K562 (cell line): Measurements from ENCODE around the gene TMC6. TPM values are rescaled to one million over a fixed set of nuclear protein-coding genes. Genes with fewer than 3 reads are reported as not detected.

Experiments
- ADNP ChIP-seq: fragments of 200-800 bp; sonication (Bioruptor generic); IDR thresholded peaks from 2 replicates; pipeline ENCODE4 v1.6.1; 2016; ENCODE audit warnings: missing genetic modification characterization, missing compliant biosample characterization
- BCOR ChIP-seq: fragments of 450-650 bp; IDR thresholded peaks from 2 replicates; pipeline ENCODE4 v1.6.1; 2016
- CBX1 ChIP-seq: sonication (generic); IDR thresholded peaks from 2 replicates; pipeline ENCODE4 v1.6.1; 2016; ENCODE audit warnings: antibody characterized with exemption, low read depth, mild to moderate bottlenecking
- CHD4 ChIP-seq: fragments of 200-600 bp; sonication (generic); IDR thresholded peaks from 3 replicates; pipeline ENCODE4 v1.6.1; 2012; ENCODE audit warnings: low read depth, mild to moderate bottlenecking, mixed read lengths, low read length, inconsistent platforms; ENCODE audit not compliant: insufficient read depth, insufficient replicate concordance, poor library complexity, severe bottlenecking
- CTCF ChIP-seq, 3 experiments: IDR thresholded peaks in 2 of 3; conservative IDR thresholded peaks in 1 of 3; 2 replicates each; pipeline ENCODE4 v1.5.1; 2011 to 2012; ENCODE audit warnings: low read length in 3 of 3, mild to moderate bottlenecking in 3 of 3, control low read depth in 2 of 3, improper control_type of control experiment in 1 of 3, inconsistent platforms in 1 of 3, low read depth in 1 of 3, mixed read lengths in 1 of 3, moderate library complexity in 1 of 3; ENCODE audit not compliant: insufficient read depth in 2 of 3
- DEAF1 ChIP-seq: fragments of 450-650 bp; formaldehyde crosslinking; IDR thresholded peaks from 2 replicates; pipeline ENCODE4 v1.4.0; 2020; ENCODE audit warnings: mild to moderate bottlenecking, moderate library complexity
- HDAC1 ChIP-seq, 2 experiments: fragments of 450-650 bp; IDR thresholded peaks; 2 replicates each; pipeline ENCODE4 v1.6.1; 2016 to 2017; ENCODE audit warnings: inconsistent platforms in 1 of 2, mild to moderate bottlenecking in 1 of 2, moderate library complexity in 1 of 2
- HMG20B ChIP-seq: fragments of 250-450 bp; sonication (Bioruptor Pico); IDR thresholded peaks from 2 replicates; pipeline ENCODE4 v1.5.0; 2021; ENCODE audit warnings: mild to moderate bottlenecking
- KAT7 ChIP-seq: sonication (generic); formaldehyde crosslinking; IDR thresholded peaks from 2 replicates; pipeline ENCODE4 v1.8.0; 2022; ENCODE audit warnings: missing genetic modification reagents, mild to moderate bottlenecking, borderline replicate concordance
- KDM1A ChIP-seq, 2 experiments: fragments of 450-650 bp; IDR thresholded peaks; 2 replicates each; pipeline ENCODE4 v1.6.1; 2016; ENCODE audit warnings: mild to moderate bottlenecking in 2 of 2
- KLF1 ChIP-seq: fragments of 450-650 bp; IDR thresholded peaks from 2 replicates; pipeline ENCODE4 v1.6.1; 2016; ENCODE audit warnings: missing genetic modification characterization, missing compliant biosample characterization
- MAFG ChIP-seq: fragments of 450-650 bp; conservative IDR thresholded peaks from 2 replicates; pipeline ENCODE4 v1.6.1; 2016; ENCODE audit warnings: missing genetic modification characterization, missing compliant biosample characterization
- MBD2 ChIP-seq: sonication (generic); IDR thresholded peaks from 2 replicates; pipeline ENCODE4 v1.6.1; 2016; ENCODE audit warnings: low read depth, borderline replicate concordance
- MNT ChIP-seq, 2 experiments: fragments of 450-650 bp; conservative IDR thresholded peaks; 2 replicates each; pipeline ENCODE4 v1.6.1; 2017; ENCODE audit warnings: mild to moderate bottlenecking in 2 of 2, moderate library complexity in 2 of 2
- RBFOX2 ChIP-seq: fragments of 200-400 bp; formaldehyde crosslinking; IDR thresholded peaks from 2 replicates; pipeline ENCODE4 v1.6.1; 2017; ENCODE audit warnings: low read depth, mild to moderate bottlenecking, low read length, moderate library complexity
- RBM25 ChIP-seq: fragments of 200-400 bp; formaldehyde crosslinking; IDR thresholded peaks from 2 replicates; pipeline ENCODE4 v1.6.1; 2018; ENCODE audit warnings: low read length, low read depth, moderate library complexity; ENCODE audit not compliant: severe bottlenecking
- RCOR1 ChIP-seq, 2 experiments: IDR thresholded peaks; 2 replicates each; pipeline ENCODE4 v1.6.1; 2012; ENCODE audit warnings: low read depth in 2 of 2, low read length in 2 of 2, borderline replicate concordance in 1 of 2, improper control_type of control experiment in 1 of 2
- ZBTB33 ChIP-seq: sonication (generic); formaldehyde crosslinking; IDR thresholded peaks from 2 replicates; pipeline ENCODE4 v1.8.1; 2023; ENCODE audit warnings: mild to moderate bottlenecking, missing genetic modification reagents
- ZBTB7A ChIP-seq: IDR thresholded peaks from 2 replicates; pipeline ENCODE4 v1.6.1; 2011; ENCODE audit warnings: low read depth, mild to moderate bottlenecking, low read length, moderate library complexity, borderline replicate concordance; ENCODE audit not compliant: control insufficient read depth
- polyA plus RNA-seq, 8 experiments: library from polyadenylated mRNA; depleted of rRNA in 4 of 8; stranded (reverse) in 5 of 8; unstranded in 3 of 8; fragments of >200 nt; fragmentation: Nextera tagmentation in 2 of 8; fragmentation: Illumina TruSeq in 1 of 8; extraction: Ambion mirVana in 2 of 8; extraction: Trizol in 1 of 8; gene quantifications; 2 replicates each; pipeline versions ENCODE4 v1.2.1 to v1.2.3, GENCODE V29; 2011 to 2014; ENCODE audit warnings: inconsistent platforms in 1 of 8, missing spikeins in 1 of 8
- total RNA-seq, 7 experiments: library from RNA; depleted of rRNA in 6 of 7; stranded (reverse); fragments of >200 nt in 6 of 7; fragmentation: Illumina TruSeq in 2 of 7; extraction: Trizol in 2 of 7; gene quantifications; 2 replicates each; pipeline versions ENCODE4 v1.2.1 to v1.2.3, GENCODE V29; 2011 to 2021; ENCODE audit warnings: low replicate concordance in 1 of 7

The TMC6 gene
- total and polyA plus RNA-seq, 9 of the 15 experiments (the other 6 are each of a cell fraction or from before 2014, with no cell fraction given) = 4.1 to 351 (median 66.9) TPM

DNA sequence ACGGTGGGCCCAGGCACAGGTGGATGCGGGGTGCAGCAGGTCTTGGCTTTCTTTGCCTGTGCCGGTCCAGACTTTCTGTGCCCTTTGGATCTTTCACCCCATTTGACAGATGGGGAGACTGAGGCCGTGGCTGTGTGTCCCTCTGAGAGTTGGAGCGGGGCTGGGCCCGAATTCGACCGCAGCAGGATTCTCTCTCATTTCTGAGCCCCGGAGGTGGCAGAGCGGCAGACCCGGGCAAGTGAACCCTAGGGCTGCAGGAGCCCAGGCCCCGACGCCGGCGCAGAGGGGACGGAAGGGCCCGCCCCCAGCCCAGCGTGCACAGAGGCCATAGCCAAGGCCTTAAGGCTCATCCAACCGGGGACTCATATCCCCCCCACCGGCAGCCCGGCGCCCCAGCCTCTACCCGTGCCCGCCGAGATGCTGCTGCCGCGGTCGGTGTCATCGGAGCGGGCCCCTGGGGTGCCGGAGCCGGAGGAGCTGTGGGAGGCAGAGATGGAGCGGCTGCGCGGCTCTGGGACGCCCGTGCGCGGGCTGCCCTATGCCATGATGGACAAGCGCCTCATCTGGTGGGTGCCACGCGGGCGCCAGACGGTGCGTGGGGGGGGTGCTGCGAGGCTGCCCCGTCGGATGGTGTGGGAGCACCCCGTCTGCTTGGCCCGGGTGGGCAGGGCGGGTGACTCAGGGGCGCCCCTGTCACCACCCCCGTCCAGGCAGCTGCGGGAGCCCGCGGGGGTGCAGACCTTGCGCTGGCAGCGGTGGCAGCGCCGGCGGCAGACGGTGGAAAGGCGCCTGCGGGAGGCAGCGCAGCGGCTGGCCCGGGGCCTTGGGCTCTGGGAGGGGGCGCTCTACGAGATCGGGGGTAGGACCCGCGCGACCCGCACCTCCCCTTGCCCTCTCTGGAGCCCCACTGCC is 2.9 kb upstream of the TMC6 start (continued):
- TF ChIP-seq MNT (conservative IDR thresholded peaks at IDR 0.05) (no peak), KAT7 (CRISPR knock-in tag) (0 out of 2 replicates have a peak, but pooled peaks have one; percentile 30), CTCF (IDR thresholded peaks at IDR 0.05 in 2 of 3, conservative IDR thresholded peaks at IDR 0.05 in 1 of 3; ENCODE audit: insufficient read depth in 2 of 3, low read depth in 1 of 3, low read length in 3 of 3) (0 out of 6 replicates have a peak, but pooled peaks of 1 of the 3 experiments have one; percentile 4), ZBTB7A (no peak), ZBTB33 (peak; percentile 89), CHD4 (peak; percentile 85), RBM25 (peak; percentile 89), ADNP (tag) (peak; percentile 77), BCOR (peak; percentile 92), HMG20B (CRISPR knock-in tag) (no peak), RBFOX2 (peak; percentile 41; the same call in 1 of the 2 replicates), MBD2 (0 out of 2 replicates have a peak, but pooled peaks have one; percentile 1), RCOR1 (IDR thresholded peaks at IDR 0.05; ENCODE audit: borderline replicate concordance in 1 of 2, low read depth in 2 of 2, low read length in 2 of 2) (peak in 1 of 2 experiments; percentile 60; a peak in 1 of 4 replicates), KLF1 (tag) (no peak), KDM1A (IDR thresholded peaks at IDR 0.05) (peak; percentile 55 to 82), DEAF1 (CRISPR knock-in tag) (no peak), HDAC1 (IDR thresholded peaks at IDR 0.05) (peak in 1 of 2 experiments; percentile 37; a peak in 1 of 4 replicates), CBX1 (0 out of 2 replicates have a peak, but pooled peaks have one; percentile 57), MAFG (no peak)
